ENCODE data around the gene PIAS4. TPM values are rescaled to one million over a fixed set of nuclear protein-coding genes. Genes with fewer than 3 reads are reported as not detected.
"Not testable (repeated sequence)": the region's sequence is repeated elsewhere in the genome, so short reads cannot be mapped to it uniquely, and the experiment has no call there.

The PIAS4 gene
- total RNA-seq, 1 experiment from 2014 or later, result 54.4 TPM

DNA sequence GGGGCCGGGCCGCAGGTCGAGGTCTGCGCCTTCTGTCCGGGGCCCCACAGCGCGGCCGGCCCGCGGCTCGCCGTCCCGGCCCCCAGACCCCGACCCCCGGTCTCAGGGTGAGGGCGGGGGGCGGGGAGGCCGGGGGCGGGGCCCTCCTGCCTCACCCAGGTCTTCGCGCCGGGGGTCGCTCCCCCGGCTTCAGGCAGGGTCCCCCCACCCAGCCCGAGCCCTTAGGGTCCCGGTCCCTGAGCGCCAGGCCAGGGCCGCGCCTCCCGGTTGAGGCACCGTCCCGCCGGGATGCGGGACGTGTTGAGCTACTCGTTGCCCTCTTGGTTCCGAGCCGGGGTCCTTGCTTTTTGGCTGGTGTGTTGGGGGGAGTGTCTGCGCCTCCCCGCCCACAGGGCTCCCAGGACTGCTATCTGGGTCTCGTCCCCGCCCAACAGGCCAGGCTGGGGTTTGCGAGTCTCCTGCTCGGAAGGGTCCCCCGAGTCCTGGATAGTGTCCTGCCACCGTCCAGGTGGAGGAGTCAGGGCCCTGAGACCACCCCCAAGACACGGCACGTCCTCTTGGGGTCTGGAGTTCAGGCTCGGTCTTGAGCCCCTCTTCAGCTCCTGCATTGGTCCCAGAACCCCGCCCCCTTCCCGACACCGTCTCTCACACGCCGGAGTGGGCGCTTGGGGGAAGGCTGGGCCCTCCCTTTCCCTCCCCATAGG is 452 bp downstream of the PIAS4 start:
- H3K36me3 ChIP-seq (replicated peaks; ENCODE audit: control insufficient read depth, insufficient read depth, low read length), result no peaks in the 10 kb centered on the region; the same call in 1 of the 2 replicates
- no peaks in the 10 kb centered on the region for H3K27me3 ChIP-seq (ENCODE audit: control insufficient read depth, insufficient read depth, low read length)
- peak; percentile 79 for DNase-seq

DNA sequence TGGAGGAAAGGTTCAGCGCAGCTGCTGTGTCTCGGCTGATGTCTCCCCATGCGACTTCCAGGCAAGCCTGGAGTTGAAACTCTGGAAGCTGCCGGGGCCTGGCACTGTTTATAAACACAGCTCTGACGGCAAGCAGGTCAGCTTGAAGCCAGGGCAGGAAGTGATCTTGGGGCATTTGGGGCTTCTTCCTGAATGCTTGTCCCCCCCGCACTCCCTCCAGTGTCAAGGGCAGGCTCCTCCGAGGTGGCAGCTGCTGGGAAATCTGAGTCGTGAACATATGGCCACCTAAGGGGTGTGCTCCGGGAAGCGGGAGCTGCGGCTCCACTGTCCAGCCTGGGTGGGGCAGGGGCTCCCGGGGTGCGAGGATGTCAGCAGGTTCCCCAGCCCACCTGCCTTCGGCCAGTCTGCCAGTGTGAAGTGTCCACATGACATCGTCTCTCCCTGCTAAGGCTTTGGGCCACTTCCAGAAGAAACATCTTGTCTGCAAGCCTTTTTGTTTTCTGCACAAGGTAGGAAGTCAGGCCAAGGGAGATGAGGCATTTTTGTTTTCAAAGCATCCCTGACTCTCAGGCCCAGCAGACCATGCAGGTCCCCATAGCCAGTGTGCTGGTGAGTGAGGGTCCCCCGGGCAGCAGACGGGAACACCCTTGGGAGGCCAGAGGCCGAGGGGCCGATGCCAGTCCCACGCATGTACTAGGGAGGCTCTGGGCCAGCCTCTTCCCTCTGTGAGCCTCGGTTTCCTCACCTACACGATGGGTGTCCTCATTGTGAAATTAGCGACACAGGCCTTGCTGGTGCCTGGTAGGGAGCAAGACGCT is 2.7 kb downstream of the PIAS4 start:
- no peaks in the 10 kb centered on the region for H3K27me3 ChIP-seq (ENCODE audit: control insufficient read depth, insufficient read depth, low read length)
- H3K36me3 ChIP-seq (replicated peaks; ENCODE audit: control insufficient read depth, insufficient read depth, low read length), result peaks cover 3% of the 10 kb centered on the region
- no peak overlapping the region for H3K4me3 ChIP-seq (ENCODE audit: insufficient read depth, low read depth, low read length)
- DNase-seq, result peak; percentile 43

More for the DNA sequence above, 452 bp downstream of the PIAS4 start:
- peak overlapping the region; percentile 87 for H3K4me3 ChIP-seq (ENCODE audit: insufficient read depth, low read depth, low read length)

DNA sequence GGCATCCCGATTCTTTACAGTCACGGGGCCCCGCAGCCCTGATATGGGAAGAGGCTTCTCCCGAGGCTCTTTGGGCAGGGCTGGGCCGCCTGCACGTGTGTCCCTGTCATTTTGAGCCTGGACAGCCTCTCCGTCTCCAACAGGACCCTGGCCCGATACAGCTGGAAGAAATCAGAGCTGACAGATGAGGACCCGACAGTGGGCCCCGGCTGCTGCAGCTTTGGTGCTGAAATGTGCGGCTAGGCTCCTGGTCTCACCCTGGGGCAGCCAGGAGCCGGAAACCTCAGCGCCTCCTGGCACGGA is 3.2 kb downstream of the PIAS4 start:
- DNase-seq, result peak; percentile 21
- H3K36me3 ChIP-seq (replicated peaks; ENCODE audit: control insufficient read depth, insufficient read depth, low read length), result peaks cover 3% of the 10 kb centered on the region
- no peak overlapping the region for H3K4me3 ChIP-seq (ENCODE audit: insufficient read depth, low read depth, low read length)
- no peaks in the 10 kb centered on the region for H3K27me3 ChIP-seq (ENCODE audit: control insufficient read depth, insufficient read depth, low read length)

DNA sequence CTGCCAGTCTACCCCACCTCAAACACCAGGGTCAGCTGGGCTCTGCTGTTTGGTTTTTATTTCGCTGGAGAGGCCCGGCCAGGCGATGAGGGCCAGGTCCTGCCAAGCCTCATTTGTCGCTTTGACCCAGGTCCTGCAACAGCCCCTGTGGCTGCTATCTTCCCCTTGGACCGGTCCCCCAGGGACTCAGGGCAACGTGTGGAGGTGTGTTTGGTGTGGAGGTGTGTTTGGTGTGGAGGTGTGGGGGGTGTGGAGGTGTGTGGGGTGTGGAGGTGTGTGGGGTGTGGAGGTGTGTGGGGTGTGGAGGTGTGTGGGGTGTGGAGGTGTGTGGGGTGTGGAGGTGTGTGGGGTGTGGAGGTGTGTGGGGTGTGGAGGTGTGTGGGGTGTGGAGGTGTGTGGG is 3.9 kb downstream of the PIAS4 start:
- H3K4me3 ChIP-seq (ENCODE audit: insufficient read depth, low read depth, low read length); DNase-seq; H3K36me3 ChIP-seq (replicated peaks; ENCODE audit: control insufficient read depth, insufficient read depth, low read length); H3K27me3 ChIP-seq (ENCODE audit: control insufficient read depth, insufficient read depth, low read length): not testable (repeated sequence)

DNA sequence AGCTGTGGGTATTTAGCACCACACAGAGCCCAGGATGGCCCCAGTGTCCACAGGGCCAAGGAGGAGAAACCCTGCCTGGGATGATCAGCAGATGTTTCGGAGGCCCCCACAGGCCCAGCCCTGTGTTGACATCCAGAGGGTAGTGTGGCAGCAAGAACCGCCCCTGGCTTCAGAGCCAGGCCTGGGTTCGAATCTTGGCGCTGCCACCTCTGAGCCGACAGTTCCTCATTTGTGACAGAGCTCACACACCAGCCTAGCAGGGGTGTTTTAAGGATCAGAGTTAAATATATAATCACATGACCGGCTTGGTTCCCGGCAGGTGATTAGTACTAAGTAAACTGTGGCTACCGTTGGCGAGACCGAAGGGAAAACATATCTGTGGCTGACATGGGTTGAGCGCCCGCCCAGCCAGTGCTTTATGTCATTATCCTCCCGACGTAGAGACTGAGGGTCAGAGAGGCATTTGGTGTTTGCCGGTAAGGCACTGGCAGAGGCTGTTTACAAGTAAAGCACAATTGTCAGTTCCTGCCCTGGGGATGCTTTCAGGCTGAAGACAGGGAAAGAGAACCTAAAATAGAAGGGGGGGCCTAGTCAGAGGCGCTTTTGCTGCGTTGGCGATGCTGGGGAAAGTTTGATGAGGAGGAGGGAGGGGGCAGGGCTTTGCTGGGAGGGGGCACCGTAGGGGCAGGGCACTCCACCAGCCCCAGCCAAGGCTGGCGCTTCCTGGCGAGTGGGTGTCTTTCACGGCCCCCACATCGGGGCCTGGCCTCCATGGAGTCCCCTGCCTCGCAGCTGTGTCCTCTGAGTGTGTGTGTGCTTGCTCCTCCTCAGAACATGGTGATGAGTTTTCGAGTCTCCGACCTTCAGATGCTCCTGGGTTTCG is 4.8 kb downstream of the PIAS4 start:
- H3K36me3 ChIP-seq (replicated peaks; ENCODE audit: control insufficient read depth, insufficient read depth, low read length), result peaks cover 3% of the 10 kb centered on the region
- no peaks in the 10 kb centered on the region for H3K27me3 ChIP-seq (ENCODE audit: control insufficient read depth, insufficient read depth, low read length)
- H3K4me3 ChIP-seq (ENCODE audit: insufficient read depth, low read depth, low read length), result no peak overlapping the region
- DNase-seq, result peak; percentile 39

GRCh38 chr19:4012975-4013634 is 5.6 kb downstream of the PIAS4 start:
- Histone ChIP-seq H3K36me3 (replicated peaks; ENCODE audit: control insufficient read depth, insufficient read depth, low read length) (peaks cover 3% of the 10 kb centered on the region), H3K27me3 (ENCODE audit: control insufficient read depth, insufficient read depth, low read length) (no peaks in the 10 kb centered on the region), H3K4me3 (ENCODE audit: insufficient read depth, low read depth, low read length) (no peak overlapping the region)
- DNase-seq, result peak; percentile 34

DNA sequence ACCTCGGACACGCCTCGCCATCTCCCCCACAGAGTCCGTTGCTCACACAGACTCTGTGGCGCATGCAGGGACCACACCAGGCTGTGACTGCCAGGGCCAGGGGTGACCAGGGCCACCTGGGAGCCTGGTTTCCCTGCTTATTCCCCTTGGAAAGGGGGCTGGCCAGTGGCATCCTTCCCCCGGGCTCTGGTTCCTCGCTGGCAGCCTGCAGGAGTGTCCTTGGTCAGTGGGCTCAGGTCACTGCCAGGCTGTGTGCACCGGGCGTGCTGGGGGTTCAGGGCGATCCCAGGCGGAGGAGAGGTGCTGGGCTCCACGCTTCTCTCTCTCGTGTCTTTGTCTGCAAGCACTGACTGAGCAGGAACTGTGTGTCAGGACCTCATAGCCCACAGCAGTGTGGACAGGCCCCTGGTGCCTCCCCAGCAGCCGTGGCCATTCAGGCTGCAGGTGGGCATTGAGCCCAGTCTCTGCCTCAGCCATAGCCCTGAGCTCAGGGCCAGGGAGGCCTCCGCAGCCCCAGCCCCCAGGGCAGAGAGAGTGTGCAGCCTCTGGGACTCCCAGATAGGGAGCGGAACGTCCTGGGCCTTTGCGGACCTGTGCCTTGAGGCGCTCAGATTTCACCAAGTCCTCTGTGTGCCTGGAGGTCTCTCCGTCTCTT is 6.5 kb downstream of the PIAS4 start:
- Histone ChIP-seq H3K36me3 (replicated peaks; ENCODE audit: control insufficient read depth, insufficient read depth, low read length) (peaks cover 3% of the 10 kb centered on the region), H3K4me3 (ENCODE audit: insufficient read depth, low read depth, low read length) (no peak overlapping the region), H3K27me3 (ENCODE audit: control insufficient read depth, insufficient read depth, low read length) (no peaks in the 10 kb centered on the region)
- DNase-seq, result no peak

DNA sequence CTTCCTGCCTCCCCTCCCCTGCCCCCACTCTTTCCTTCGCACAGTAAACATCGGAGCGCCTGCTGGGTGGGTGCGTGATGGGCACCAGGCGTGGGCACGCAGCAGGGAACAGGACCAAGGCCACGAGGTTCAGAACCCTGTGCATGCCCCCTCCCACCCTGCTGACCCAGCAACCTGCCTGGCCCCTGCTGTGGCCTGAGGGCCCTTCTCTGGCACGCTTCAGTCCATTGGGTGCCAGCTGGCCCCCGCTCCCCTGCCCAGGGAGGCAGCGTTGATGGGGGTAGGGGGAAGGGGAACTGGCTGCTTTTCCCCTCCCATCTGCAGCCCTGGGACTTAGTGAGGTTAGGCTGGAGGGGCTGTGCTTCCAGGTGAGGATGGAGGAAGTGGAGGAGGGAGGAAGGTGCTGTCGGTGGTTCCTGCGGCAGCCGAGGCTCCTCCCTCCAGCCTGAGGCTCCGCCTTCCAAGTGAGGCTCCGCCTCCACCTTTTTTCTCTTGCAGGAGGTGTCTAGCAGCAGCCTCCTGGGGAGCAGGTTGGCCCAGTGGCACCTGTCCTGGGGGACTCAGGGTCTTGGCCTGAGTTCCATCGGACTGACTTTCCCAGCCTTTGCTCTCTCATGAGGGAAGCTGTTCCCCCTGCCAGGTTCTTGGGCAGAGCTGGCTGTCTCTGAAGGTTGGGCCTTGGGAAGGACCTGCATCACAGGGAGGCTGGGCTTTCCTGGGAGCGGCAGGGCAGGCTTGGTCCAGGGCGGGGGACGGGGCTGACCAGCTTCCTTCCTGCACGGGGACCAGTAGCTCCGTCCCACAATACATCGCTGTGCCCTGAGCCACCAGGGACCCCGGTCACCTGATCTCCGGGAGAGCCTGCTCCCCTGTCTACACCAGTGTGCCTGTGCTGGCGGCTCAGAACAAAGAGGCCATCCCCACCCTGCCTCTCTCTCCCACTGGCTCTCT is 7.3 kb downstream of the PIAS4 start:
- Histone ChIP-seq H3K4me3 (ENCODE audit: insufficient read depth, low read depth, low read length) (no peak overlapping the region), H3K27me3 (ENCODE audit: control insufficient read depth, insufficient read depth, low read length) (no peaks in the 10 kb centered on the region), H3K36me3 (replicated peaks; ENCODE audit: control insufficient read depth, insufficient read depth, low read length) (peaks cover 3% of the 10 kb centered on the region)
- DNase-seq, result peak; percentile 91

DNA sequence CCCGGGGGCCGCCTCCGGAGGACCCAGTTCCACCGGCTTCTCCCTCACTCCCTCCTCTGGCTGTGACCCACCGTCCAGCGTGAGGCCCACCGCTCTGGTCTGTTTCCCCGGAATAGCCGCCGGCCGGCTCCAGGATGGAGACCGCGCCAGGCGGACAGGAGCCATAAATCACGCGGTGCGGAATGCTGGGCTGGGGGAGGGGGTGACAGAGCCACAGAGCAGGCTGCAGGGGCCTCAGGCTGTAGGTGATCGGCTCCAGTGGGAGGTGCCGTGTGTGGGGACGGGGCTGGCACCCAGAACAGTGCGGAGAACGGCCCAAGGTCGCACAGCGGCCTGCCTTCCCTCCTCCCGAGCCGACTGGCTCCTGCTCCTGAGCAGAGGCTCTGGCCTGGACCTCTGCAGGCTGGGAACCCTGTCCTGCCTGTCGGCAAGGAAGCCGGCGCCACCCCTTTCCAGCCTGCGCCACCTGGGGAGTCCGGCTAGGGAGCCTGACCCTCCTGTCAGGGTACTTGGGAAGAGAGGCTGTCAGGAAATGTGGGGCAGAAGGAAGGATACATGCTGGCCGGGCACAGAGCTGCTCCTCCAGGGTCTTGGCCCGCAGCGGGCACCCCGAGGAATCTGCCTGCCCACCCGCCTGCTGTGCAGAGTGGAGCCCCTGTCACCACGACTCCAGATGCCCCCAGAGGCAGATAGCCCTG is 8.3 kb downstream of the PIAS4 start:
- DNase-seq, result peak; percentile 42
- Histone ChIP-seq H3K4me3 (ENCODE audit: insufficient read depth, low read depth, low read length) (no peak overlapping the region), H3K36me3 (replicated peaks; ENCODE audit: control insufficient read depth, insufficient read depth, low read length) (peaks cover 3% of the 10 kb centered on the region), H3K27me3 (ENCODE audit: control insufficient read depth, insufficient read depth, low read length) (no peaks in the 10 kb centered on the region)

DNA sequence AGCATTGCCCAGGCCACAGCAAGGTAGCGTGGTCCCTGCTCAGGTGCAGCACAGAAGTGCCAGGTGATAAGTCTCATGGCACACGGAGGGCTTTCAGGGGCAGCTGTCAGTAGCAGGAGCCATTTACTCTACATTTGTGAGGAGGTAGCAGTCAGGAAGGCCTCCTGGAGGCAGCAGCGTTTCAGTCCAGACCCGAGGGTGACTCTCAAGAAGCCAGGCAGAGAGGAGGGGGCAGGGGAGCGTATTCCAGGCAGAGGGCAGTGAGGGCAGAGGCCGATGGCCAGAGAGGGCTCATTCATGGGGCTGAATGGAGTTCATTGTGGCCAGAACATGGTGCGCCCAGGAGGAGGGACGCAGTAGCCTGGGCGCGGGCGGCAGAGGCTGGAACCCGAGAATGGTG is 8.9 kb downstream of the PIAS4 start:
- peaks cover 3% of the 10 kb centered on the region for H3K36me3 ChIP-seq (replicated peaks; ENCODE audit: control insufficient read depth, insufficient read depth, low read length)
- H3K27me3 ChIP-seq (ENCODE audit: control insufficient read depth, insufficient read depth, low read length), result no peaks in the 10 kb centered on the region
- peak; percentile 47 for DNase-seq

DNA sequence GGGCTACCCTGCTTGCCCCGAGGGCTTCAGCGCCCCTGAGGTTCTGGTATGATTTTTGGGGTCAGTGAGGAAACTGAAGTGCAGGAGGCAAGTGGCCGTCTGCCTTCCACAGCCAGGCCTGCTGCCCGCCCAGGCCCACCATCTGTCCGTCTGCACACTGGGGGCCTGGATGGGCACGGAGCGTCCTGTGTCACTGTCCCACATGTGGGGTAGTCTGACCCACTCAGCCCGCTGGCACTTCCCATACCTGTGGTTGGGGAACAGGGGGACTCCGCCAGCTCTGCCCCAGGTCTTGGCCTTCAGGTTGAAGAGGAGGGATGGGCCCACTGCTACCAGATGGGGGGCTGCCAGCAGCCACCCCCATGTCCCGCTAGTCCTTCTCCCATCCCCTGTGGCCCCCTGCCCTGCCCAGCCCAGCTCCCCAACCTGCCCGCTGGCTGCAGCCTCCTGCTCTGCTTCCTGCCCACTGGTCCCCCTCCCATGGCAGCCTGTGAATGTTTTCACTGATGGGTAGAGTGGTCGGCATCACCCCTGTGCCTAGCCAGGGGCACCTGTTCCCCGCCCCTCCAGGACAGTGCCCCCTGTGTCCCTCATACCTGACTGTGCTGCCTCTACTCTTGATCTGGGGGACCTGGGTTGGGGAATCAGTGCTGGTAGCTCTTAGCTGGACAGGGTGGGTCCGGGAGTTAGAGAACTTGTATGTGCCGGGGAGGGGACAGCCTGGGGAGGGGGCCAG is 9.5 kb downstream of the PIAS4 start:
- H3K36me3 ChIP-seq (replicated peaks; ENCODE audit: control insufficient read depth, insufficient read depth, low read length), result peaks cover 3% of the 10 kb centered on the region
- peak; percentile 41 for DNase-seq

More for the DNA sequence above, 8.9 kb downstream of the PIAS4 start:
- H3K4me3 ChIP-seq (ENCODE audit: insufficient read depth, low read depth, low read length), result no peak overlapping the region

GRCh38 chr19:4018140-4018613 is 10.6 kb downstream of the PIAS4 start:
- H3K27me3 ChIP-seq (ENCODE audit: control insufficient read depth, insufficient read depth, low read length), result no peaks in the 10 kb centered on the region

More for the DNA sequence above, 9.5 kb downstream of the PIAS4 start:
- no peaks in the 10 kb centered on the region for H3K27me3 ChIP-seq (ENCODE audit: control insufficient read depth, insufficient read depth, low read length)
- H3K4me3 ChIP-seq (ENCODE audit: insufficient read depth, low read depth, low read length), result no peak overlapping the region

More at GRCh38 chr19:4018140-4018613, 10.6 kb downstream of the PIAS4 start:
- Histone ChIP-seq H3K4me3 (ENCODE audit: insufficient read depth, low read depth, low read length) (no peak overlapping the region), H3K36me3 (replicated peaks; ENCODE audit: control insufficient read depth, insufficient read depth, low read length) (peaks cover 3% of the 10 kb centered on the region)
- no peak for DNase-seq

Measured in H7 (cell line).